Parathyroid adenoma (tissue), 2 donors: ENCODE data around the gene CFAP157.

ENCODE experiments used
- H2AFZ ChIP-seq: fragments of 300-600 bp; sonication (generic); one replicate; pipeline ENCODE4 v1.7.0; 2017; ENCODE audit warnings: antibody characterized with exemption, mild to moderate bottlenecking
- H3K27ac ChIP-seq: fragments of 300-600 bp; sonication (generic); one replicate; pipeline ENCODE4 v1.7.0; 2017
- H3K27me3 ChIP-seq: fragments of 300-600 bp; sonication (generic); one replicate; pipeline ENCODE4 v1.7.0; 2017; ENCODE audit warnings: low read length; ENCODE audit not compliant: control insufficient read depth, insufficient read depth
- H3K36me3 ChIP-seq: fragments of 300-600 bp; sonication (generic); one replicate; pipeline ENCODE4 v1.7.0; 2017; ENCODE audit warnings: low read length; ENCODE audit not compliant: control insufficient read depth, insufficient read depth
- H3K4me1 ChIP-seq: fragments of 300-600 bp; sonication (generic); one replicate; pipeline ENCODE4 v1.7.0; 2017; ENCODE audit warnings: control low read depth
- H3K4me2 ChIP-seq: fragments of 300-600 bp; sonication (generic); one replicate; pipeline ENCODE4 v1.7.0; 2017; ENCODE audit warnings: low read length
- H3K4me3 ChIP-seq: fragments of 300-600 bp; sonication (generic); one replicate; pipeline ENCODE4 v1.7.0; 2017; ENCODE audit warnings: low read depth, low read length
- H3K79me2 ChIP-seq: fragments of 300-600 bp; sonication (generic); one replicate; pipeline ENCODE4 v1.7.0; 2017; ENCODE audit warnings: control low read depth
- H3K9ac ChIP-seq: fragments of 300-600 bp; sonication (generic); one replicate; pipeline ENCODE4 v1.7.0; 2017; ENCODE audit warnings: mild to moderate bottlenecking
- H3K9me3 ChIP-seq: fragments of 300-600 bp; sonication (generic); one replicate; pipeline ENCODE4 v1.7.0; 2017; ENCODE audit warnings: low read length; ENCODE audit not compliant: control insufficient read depth
- TF ChIP-seq, protein P1 (sequence below): fragments of 300-600 bp; sonication (generic); IDR thresholded peaks from one replicate; pipeline ENCODE4 v1.7.0; 2017; ENCODE audit warnings: antibody characterized with exemption, mild to moderate bottlenecking
- donor health status: primary hyperparathyroidism.

Gene CFAP157

GRCh38 chr9:127683723-127684122, 23.1 kb upstream of the CFAP157 start:
- no peaks in the 10 kb centered on the region for H3K4me1 ChIP-seq
- no peak overlapping the region for H3K4me2 ChIP-seq
- no peak overlapping the region for H3K4me3 ChIP-seq
- H3K79me2 ChIP-seq = no peaks in the 10 kb centered on the region
- no peaks in the 10 kb centered on the region for H3K27me3 ChIP-seq
- TF ChIP-seq, protein P1, sequence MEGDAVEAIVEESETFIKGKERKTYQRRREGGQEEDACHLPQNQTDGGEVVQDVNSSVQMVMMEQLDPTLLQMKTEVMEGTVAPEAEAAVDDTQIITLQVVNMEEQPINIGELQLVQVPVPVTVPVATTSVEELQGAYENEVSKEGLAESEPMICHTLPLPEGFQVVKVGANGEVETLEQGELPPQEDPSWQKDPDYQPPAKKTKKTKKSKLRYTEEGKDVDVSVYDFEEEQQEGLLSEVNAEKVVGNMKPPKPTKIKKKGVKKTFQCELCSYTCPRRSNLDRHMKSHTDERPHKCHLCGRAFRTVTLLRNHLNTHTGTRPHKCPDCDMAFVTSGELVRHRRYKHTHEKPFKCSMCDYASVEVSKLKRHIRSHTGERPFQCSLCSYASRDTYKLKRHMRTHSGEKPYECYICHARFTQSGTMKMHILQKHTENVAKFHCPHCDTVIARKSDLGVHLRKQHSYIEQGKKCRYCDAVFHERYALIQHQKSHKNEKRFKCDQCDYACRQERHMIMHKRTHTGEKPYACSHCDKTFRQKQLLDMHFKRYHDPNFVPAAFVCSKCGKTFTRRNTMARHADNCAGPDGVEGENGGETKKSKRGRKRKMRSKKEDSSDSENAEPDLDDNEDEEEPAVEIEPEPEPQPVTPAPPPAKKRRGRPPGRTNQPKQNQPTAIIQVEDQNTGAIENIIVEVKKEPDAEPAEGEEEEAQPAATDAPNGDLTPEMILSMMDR = no peak
- no peaks in the 10 kb centered on the region for H3K36me3 ChIP-seq
- H3K9me3 ChIP-seq = no peaks in the 10 kb centered on the region
- no peak overlapping the region for H2AFZ ChIP-seq
- H3K27ac ChIP-seq = no peak overlapping the region
- no peak overlapping the region for H3K9ac ChIP-seq

- no peaks in the 10 kb centered on the region for H3K36me3 ChIP-seq
- H3K79me2 ChIP-seq = no peaks in the 10 kb centered on the region
- H3K4me3 ChIP-seq = no peak overlapping the region
- no peaks in the 10 kb centered on the region for H3K4me1 ChIP-seq
- H3K27ac ChIP-seq = no peak overlapping the region
- H3K4me2 ChIP-seq = no peak overlapping the region
- TF ChIP-seq, protein P1 = no peak
- H2AFZ ChIP-seq = no peak overlapping the region
- no peak overlapping the region for H3K9ac ChIP-seq
- H3K27me3 ChIP-seq = no peaks in the 10 kb centered on the region
- H3K9me3 ChIP-seq = no peaks in the 10 kb centered on the region
These were observed 22.2 kb upstream of the CFAP157 start for GRCh38 chr9:127684576-127684975.

- Histone ChIP-seq H2AFZ (no peak overlapping the region), H3K9me3 (no peaks in the 10 kb centered on the region), H3K79me2 (no peaks in the 10 kb centered on the region), H3K4me3 (no peak overlapping the region), H3K27ac (no peak overlapping the region), H3K27me3 (no peaks in the 10 kb centered on the region), H3K4me2 (no peak overlapping the region), H3K4me1 (no peaks in the 10 kb centered on the region), H3K9ac (no peak overlapping the region), H3K36me3 (no peaks in the 10 kb centered on the region)
- TF ChIP-seq, protein P1 = no peak
These were observed 20.1 kb upstream of the CFAP157 start for GRCh38 chr9:127686461-127687393.

- Histone ChIP-seq H3K27me3 (no peaks in the 10 kb centered on the region), H2AFZ (no peak overlapping the region), H3K4me2 (no peak overlapping the region), H3K4me1 (no peaks in the 10 kb centered on the region), H3K9me3 (no peaks in the 10 kb centered on the region), H3K27ac (no peak overlapping the region), H3K79me2 (no peaks in the 10 kb centered on the region), H3K9ac (no peak overlapping the region), H3K36me3 (no peaks in the 10 kb centered on the region), H3K4me3 (no peak overlapping the region)
- TF ChIP-seq, protein P1 = no peak
These were observed 17.3 kb upstream of the CFAP157 start for GRCh38 chr9:127689329-127690000.
